Measurements from ENCODE around the gene DENND5A.

DNA sequence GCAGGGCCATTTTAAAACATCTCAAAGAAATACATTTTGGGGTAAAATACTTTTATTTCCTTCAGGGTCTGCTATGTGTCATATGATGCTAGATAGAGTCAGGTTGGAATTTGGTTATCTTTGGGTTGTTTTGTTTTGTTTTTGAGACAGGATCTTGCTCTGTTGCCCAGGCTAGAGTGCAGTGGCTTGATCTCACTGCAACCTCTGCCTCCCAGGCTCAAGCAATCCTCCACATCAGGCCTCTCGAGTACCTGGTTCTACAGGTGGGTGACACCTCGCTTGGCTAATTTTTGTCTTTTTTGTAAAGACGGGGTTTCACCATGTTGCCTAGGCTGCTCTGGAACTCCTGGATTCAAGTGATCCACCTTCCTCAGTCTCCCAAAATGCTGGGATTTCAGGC is 17.3 kb downstream of the DENND5A start:
- no peak for TF ChIP-seq CTCF (IDR thresholded peaks at IDR 0.05)
- no peak for TF ChIP-seq POLR2A (IDR thresholded peaks at IDR 0.05)

Measured in Peyer's patch (tissue), 4 donors.